Vagina (tissue), 2 donors: Measurements from ENCODE around the gene CD4.

ENCODE experiments used
- POLR2AphosphoS5 ChIP-seq, 2 donors: sonication (generic); formaldehyde crosslinking; IDR thresholded peaks; one replicate each; pipeline ENCODE4 v1.9.0; 2017; ENCODE audit warnings: antibody characterized with exemption in 2 of 2, mild to moderate bottlenecking in 2 of 2, low read depth in 1 of 2; ENCODE audit not compliant: insufficient read depth in 1 of 2
- TF ChIP-seq, protein P1 (sequence below), 3 experiments: fragments of 450-650 bp in 2 of 3; fragments of 200-600 bp in 1 of 3; sonication (generic) in 1 of 3; IDR thresholded peaks; one replicate each; pipeline ENCODE4 v1.5.1; 2017 to 2019; ENCODE audit warnings: antibody characterized with exemption in 3 of 3, mild to moderate bottlenecking in 2 of 3, moderate library complexity in 2 of 3

DNA sequence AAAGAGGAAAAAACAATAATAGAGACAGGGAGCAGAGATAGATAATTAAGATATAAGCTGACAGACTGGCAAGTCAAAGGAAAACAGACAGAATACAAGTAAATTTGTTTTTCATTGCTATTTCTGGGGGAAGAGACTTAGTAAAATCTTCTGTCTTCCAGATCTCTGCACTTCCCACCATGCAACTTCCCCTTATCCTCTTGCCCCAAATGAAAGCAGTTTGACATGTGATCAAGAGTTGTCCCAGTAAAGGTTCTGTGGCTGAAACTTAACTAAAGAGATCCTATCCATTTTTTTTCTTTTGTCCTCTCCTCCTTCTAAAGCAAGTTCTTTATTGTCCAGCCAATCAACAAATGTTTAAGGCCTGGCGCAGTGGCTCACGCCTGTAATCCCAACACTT lies 34.9 kb upstream of the CD4 start:
- TF ChIP-seq, protein P1, sequence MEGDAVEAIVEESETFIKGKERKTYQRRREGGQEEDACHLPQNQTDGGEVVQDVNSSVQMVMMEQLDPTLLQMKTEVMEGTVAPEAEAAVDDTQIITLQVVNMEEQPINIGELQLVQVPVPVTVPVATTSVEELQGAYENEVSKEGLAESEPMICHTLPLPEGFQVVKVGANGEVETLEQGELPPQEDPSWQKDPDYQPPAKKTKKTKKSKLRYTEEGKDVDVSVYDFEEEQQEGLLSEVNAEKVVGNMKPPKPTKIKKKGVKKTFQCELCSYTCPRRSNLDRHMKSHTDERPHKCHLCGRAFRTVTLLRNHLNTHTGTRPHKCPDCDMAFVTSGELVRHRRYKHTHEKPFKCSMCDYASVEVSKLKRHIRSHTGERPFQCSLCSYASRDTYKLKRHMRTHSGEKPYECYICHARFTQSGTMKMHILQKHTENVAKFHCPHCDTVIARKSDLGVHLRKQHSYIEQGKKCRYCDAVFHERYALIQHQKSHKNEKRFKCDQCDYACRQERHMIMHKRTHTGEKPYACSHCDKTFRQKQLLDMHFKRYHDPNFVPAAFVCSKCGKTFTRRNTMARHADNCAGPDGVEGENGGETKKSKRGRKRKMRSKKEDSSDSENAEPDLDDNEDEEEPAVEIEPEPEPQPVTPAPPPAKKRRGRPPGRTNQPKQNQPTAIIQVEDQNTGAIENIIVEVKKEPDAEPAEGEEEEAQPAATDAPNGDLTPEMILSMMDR (IDR thresholded peaks at IDR 0.05): no peak
- TF ChIP-seq POLR2AphosphoS5 (IDR thresholded peaks at IDR 0.05; ENCODE audit: insufficient read depth in 1 of 2, low read depth in 1 of 2): no peak
